HepG2 (cell line): ENCODE data around the gene ZNF740. TPM values are rescaled to one million over a fixed set of nuclear protein-coding genes. Genes with fewer than 3 reads are reported as not detected.
A peak's percentile ranks its signal among the peaks of the same experiment; 100 is the strongest.

Experiments
- ATAC-seq: fragments of 200-7000 bp; cut with Tn5 transposase; 3 replicates; pipeline ENCODE4 v1.9.1; 2020; ENCODE audit warnings: mild to moderate bottlenecking, moderate library complexity
- BruUV-seq: library from RNA; stranded (reverse); fragments of 400-500 nt; replicated peaks from 2 replicates; lab custom pipeline; 2021; lab: Mats Ljungman, UMichigan
- CTCF ChIA-PET: fragments of 300-600 bp; formaldehyde crosslinking; extraction: SDS; loops from one replicate; lab custom pipeline; 2021; ENCODE audit warnings: low total read pairs, inconsistent platforms, low intra/inter-chr PET ratio; lab: Yijun Ruan, JAX
- POLR2A ChIA-PET: fragments of 350-600 bp; sonication (Branson Sonifier 250); formaldehyde crosslinking; loops from one replicate; lab custom pipeline; 2020; ENCODE audit warnings: antibody characterized with exemption, inconsistent platforms; lab: Yijun Ruan, JAX
- DNase-seq: peaks from one replicate; pipeline ENCODE4 v3.0.0-alpha.2; 2015; ENCODE audit warnings: low spot score
- FAIRE-seq: peaks from 3 replicates; lab custom pipeline; 2011; peaks lifted over from hg19 to GRCh38; lab: Jason Lieb, UNC
- H2AFZ ChIP-seq: one replicate; pipeline ENCODE4 v1.6.1; 2011; ENCODE audit warnings: low read length, inconsistent platforms
- H3K27ac ChIP-seq: fragments of 300-600 bp; 3 replicates; pipeline ENCODE4 v1.8.0; 2011; ENCODE audit warnings: mixed run types, mild to moderate bottlenecking, mixed read lengths, low read length, inconsistent platforms; ENCODE audit not compliant: insufficient read depth; ENCODE audit errors: extremely low read length
- H3K27me3 ChIP-seq, 2 experiments: fragments of 200-600 bp in 1 of 2; 2 replicates in 1 of 2; 3 replicates in 1 of 2; pipeline versions ENCODE4 v1.6.0 to v1.8.0; 2011; ENCODE audit warnings: low read length in 2 of 2, mild to moderate bottlenecking in 2 of 2, moderate library complexity in 2 of 2, inconsistent platforms in 1 of 2; ENCODE audit not compliant: insufficient read depth in 2 of 2, control insufficient read depth in 1 of 2
- H3K36me3 ChIP-seq, 2 experiments: fragments of 200-600 bp in 1 of 2; replicated peaks in 1 of 2; 2 replicates in 1 of 2; 3 replicates in 1 of 2; pipeline versions ENCODE4 v1.5.1 to v1.8.0; 2011; ENCODE audit warnings: low read length in 2 of 2, inconsistent platforms in 1 of 2; ENCODE audit not compliant: insufficient read depth in 2 of 2, control insufficient read depth in 1 of 2
- H3K4me1 ChIP-seq: 2 replicates; pipeline ENCODE4 v1.5.1; 2012; ENCODE audit warnings: low read length, inconsistent platforms; ENCODE audit not compliant: insufficient read depth
- H3K4me2 ChIP-seq: 2 replicates; pipeline ENCODE4 v1.6.0; 2011; ENCODE audit warnings: low read depth, low read length, inconsistent platforms
- H3K4me3 ChIP-seq, 3 experiments: fragments of 200-600 bp in 1 of 3; sonication (generic), shearing (Covaris generic) in 1 of 3; replicated peaks in 1 of 3; 2 replicates each; pipeline ENCODE4 v1.5.1; 2011 to 2016; ENCODE audit warnings: low read length in 3 of 3, inconsistent platforms in 2 of 3, low read depth in 2 of 3, mild to moderate bottlenecking in 2 of 3, control low read depth in 1 of 3, mixed read lengths in 1 of 3; ENCODE audit not compliant: insufficient read depth in 1 of 3
- H3K79me2 ChIP-seq: one replicate; pipeline ENCODE4 v1.6.1; 2011; ENCODE audit warnings: low read length, inconsistent platforms; ENCODE audit not compliant: insufficient read depth
- H3K9ac ChIP-seq: 2 replicates; pipeline ENCODE4 v1.6.0; 2011; ENCODE audit warnings: mild to moderate bottlenecking, low read depth, low read length, inconsistent platforms; ENCODE audit not compliant: insufficient read depth
- H3K9me3 ChIP-seq: 2 replicates; pipeline ENCODE4 v1.5.1; 2012; ENCODE audit warnings: mild to moderate bottlenecking, low read length
- H4K20me1 ChIP-seq: 2 replicates; pipeline ENCODE4 v1.6.0; 2011; ENCODE audit warnings: inconsistent platforms, mild to moderate bottlenecking, low read length, moderate library complexity; ENCODE audit not compliant: insufficient read depth
- DMTF1 ChIP-seq: sonication (generic); formaldehyde crosslinking; IDR thresholded peaks from 2 replicates; pipeline ENCODE4 v1.4.0; 2020; ENCODE audit warnings: mild to moderate bottlenecking, missing genetic modification reagents
- EEA1 ChIP-seq: sonication (generic); formaldehyde crosslinking; IDR thresholded peaks from 2 replicates; pipeline ENCODE4 v1.5.1; 2020; ENCODE audit warnings: mild to moderate bottlenecking, missing genetic modification reagents, borderline replicate concordance
- HOXA5 ChIP-seq: sonication (generic); formaldehyde crosslinking; IDR thresholded peaks from 2 replicates; pipeline ENCODE4 v1.4.0; 2020; ENCODE audit warnings: missing genetic modification reagents
- PRDM4 ChIP-seq: sonication (generic); formaldehyde crosslinking; IDR thresholded peaks from 2 replicates; pipeline ENCODE4 v1.9.0; 2021; ENCODE audit warnings: missing genetic modification reagents, borderline replicate concordance
- ZFP36 ChIP-seq: fragments of 150-350 bp; IDR thresholded peaks from 2 replicates; pipeline ENCODE4 v1.6.1; 2018; ENCODE audit warnings: borderline replicate concordance, low read length, low read depth; ENCODE audit not compliant: partially characterized antibody
- ZNF282 ChIP-seq: fragments of 450-650 bp; IDR thresholded peaks from 2 replicates; pipeline ENCODE4 v1.6.1; 2018; ENCODE audit not compliant: partially characterized antibody
- ZNF614 ChIP-seq: IDR thresholded peaks from 2 replicates; pipeline ENCODE4 v1.6.1; 2018; ENCODE audit warnings: missing biosample characterization, missing genetic modification reagents, inconsistent platforms, borderline replicate concordance
- ZNF639 ChIP-seq: conservative IDR thresholded peaks from 2 replicates; pipeline ENCODE4 v1.6.1; 2018; ENCODE audit warnings: missing genetic modification reagents
- WGBS: methylation state at CpG from one replicate; pipeline ENCODE4 v1.1.6; 2017; ENCODE audit warnings: low lambda C conversion rate; 5-methylcytosine and 5-hydroxymethylcytosine counted together
- in situ Hi-C: cut with HindIII; loops from 2 replicates; pipeline ENCODE4 v1.10.0; 2017; ENCODE audit warnings: low pct_unique_long_range_greater_than_20kb; ENCODE audit not compliant: extremely low pct_ligation_motif_present
- intact Hi-C: fragments of 100-400 bp; cut with micrococcal nuclease; formaldehyde crosslinking; loops from one replicate; pipeline ENCODE4 v1.10.0; 2022; ENCODE audit not compliant: unreplicated experiment
- polyA plus RNA-seq, 8 experiments: library from polyadenylated mRNA; depleted of rRNA in 3 of 8; stranded (reverse) in 7 of 8; unstranded in 1 of 8; fragments of >200 nt; fragmentation: Illumina TruSeq in 4 of 8; extraction: Trizol in 4 of 8; gene quantifications; 2 replicates each; pipeline versions ENCODE4 v1.2.1 to v1.2.3, GENCODE V29; 2011 to 2016; ENCODE audit warnings: low read depth in 4 of 8, missing spikeins in 1 of 8, mixed read lengths in 1 of 8; ENCODE audit not compliant: insufficient read depth in 1 of 8
- total RNA-seq, 5 experiments: library from RNA; depleted of rRNA; stranded (reverse); fragments of >200 nt; fragmentation: Illumina TruSeq; extraction: Trizol; gene quantifications; 2 replicates each; pipeline ENCODE4 v1.2.3, GENCODE V29; 2016; ENCODE audit warnings: low read depth in 1 of 5

The ZNF740 gene
- total and polyA plus RNA-seq, 2 of the 13 experiments (the other 11 are each of a cell fraction or from before 2014, with no cell fraction given): 16.9 to 19.0 TPM

- CTCF ChIA-PET: no interaction called here
- BruUV-seq: no TSS peak
- in situ Hi-C loops (no loop called here), intact Hi-C loops (no loop called here)
- TF ChIP-seq DMTF1: no peak
- TF ChIP-seq ZFP36: no peak
- TF ChIP-seq ZNF614 (CRISPR knock-in tag): no peak
- ATAC-seq (peak; percentile 68), FAIRE-seq (no peak), DNase-seq (no peak)
- Histone ChIP-seq H4K20me1 (no peaks in the 10 kb centered on the region), H3K9me3 (no peaks in the 10 kb centered on the region), H3K4me2 (no peak overlapping the region), H3K36me3 (no peaks in the 10 kb centered on the region), H3K27me3 (peaks cover 6 to 31% of the 10 kb centered on the region in 2 experiments; a peak in 3 of 5 replicates), H3K4me3 (no peak overlapping the region), H3K79me2 (no peaks in the 10 kb centered on the region), H3K27ac (no peak overlapping the region), H3K4me1 (peaks cover 27% of the 10 kb centered on the region; the same call in 1 of the 2 replicates), H3K9ac (no peak overlapping the region), H2AFZ (no peak overlapping the region)
- POLR2A ChIA-PET: interaction anchor here (0.6 to 1.6 kb wide), 3 partner anchors 10 to 61 kb away, joined by 3 to 9 read pairs (median 3); partner anchors contain the start of genes CSAD, ESPL1 and ZNF740
- WGBS: 17% methylated on average over 7 of the region's 11 CpGs
Observed at GRCh38 chr12:53241623-53242412, 61.3 kb downstream of the ZNF740 start.

DNA sequence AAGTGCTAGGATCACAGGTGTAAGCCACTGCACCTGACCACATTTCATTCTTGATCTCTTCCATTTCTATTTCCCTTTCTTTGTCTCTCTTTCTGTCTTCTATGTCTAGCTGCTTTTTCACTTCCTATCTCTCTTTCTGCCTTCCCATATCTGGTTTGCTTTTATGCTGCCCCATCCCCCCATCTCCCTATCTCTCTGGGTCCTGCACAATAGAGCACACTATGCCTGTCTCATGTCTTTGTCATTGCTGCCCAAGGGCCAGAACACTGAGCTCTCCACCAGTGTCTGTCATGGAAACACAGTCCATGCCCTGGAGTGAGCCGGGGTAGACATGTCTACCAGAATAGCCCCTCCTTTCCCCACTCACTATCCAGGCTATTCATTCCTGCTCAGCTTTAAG, 63.8 kb downstream of the ZNF740 start:
- no peaks in the 10 kb centered on the region for H3K79me2 ChIP-seq
- no peak overlapping the region for H2AFZ ChIP-seq
- peaks cover 28% of the 10 kb centered on the region; the same call in 1 of the 2 replicates for H3K4me1 ChIP-seq
- no peak for FAIRE-seq
- H4K20me1 ChIP-seq: no peaks in the 10 kb centered on the region
- ATAC-seq: no peak
- H3K4me3 ChIP-seq: no peak overlapping the region
- no peak overlapping the region for H3K4me2 ChIP-seq
- CTCF ChIA-PET: no interaction called here
- no peaks in the 10 kb centered on the region for H3K9me3 ChIP-seq
- POLR2A ChIA-PET: interaction anchor here (0.6 to 1.4 kb wide), 2 partner anchors 20 to 47 kb away, joined by 3 read pairs; no protein-coding TSS in a partner anchor
- peaks cover 6 to 28% of the 10 kb centered on the region in 2 experiments; a peak in 3 of 5 replicates for H3K27me3 ChIP-seq
- no peaks in the 10 kb centered on the region for H3K36me3 ChIP-seq
- no TSS peak for BruUV-seq
- no peak for DNase-seq
- no peak overlapping the region for H3K9ac ChIP-seq
- in situ Hi-C loops: no loop called here
- WGBS: 5% methylated on average over 1 of the region's 1 CpG
- intact Hi-C loops: no loop called here
- H3K27ac ChIP-seq: no peak overlapping the region
- TF ChIP-seq HOXA5 (CRISPR knock-in tag) (no peak), PRDM4 (CRISPR knock-in tag) (no peak), EEA1 (CRISPR knock-in tag) (no peak), ZNF282 (no peak), ZNF639 (CRISPR knock-in tag) (no peak)
